ENCODE data around the gene MECP2. TPM values are rescaled to one million over a fixed set of nuclear protein-coding genes. Genes with fewer than 3 reads are reported as not detected.

Gene MECP2
- total and polyA plus RNA-seq, 8 donors: 25.5 to 47.1 (median 31.9) TPM

DNA sequence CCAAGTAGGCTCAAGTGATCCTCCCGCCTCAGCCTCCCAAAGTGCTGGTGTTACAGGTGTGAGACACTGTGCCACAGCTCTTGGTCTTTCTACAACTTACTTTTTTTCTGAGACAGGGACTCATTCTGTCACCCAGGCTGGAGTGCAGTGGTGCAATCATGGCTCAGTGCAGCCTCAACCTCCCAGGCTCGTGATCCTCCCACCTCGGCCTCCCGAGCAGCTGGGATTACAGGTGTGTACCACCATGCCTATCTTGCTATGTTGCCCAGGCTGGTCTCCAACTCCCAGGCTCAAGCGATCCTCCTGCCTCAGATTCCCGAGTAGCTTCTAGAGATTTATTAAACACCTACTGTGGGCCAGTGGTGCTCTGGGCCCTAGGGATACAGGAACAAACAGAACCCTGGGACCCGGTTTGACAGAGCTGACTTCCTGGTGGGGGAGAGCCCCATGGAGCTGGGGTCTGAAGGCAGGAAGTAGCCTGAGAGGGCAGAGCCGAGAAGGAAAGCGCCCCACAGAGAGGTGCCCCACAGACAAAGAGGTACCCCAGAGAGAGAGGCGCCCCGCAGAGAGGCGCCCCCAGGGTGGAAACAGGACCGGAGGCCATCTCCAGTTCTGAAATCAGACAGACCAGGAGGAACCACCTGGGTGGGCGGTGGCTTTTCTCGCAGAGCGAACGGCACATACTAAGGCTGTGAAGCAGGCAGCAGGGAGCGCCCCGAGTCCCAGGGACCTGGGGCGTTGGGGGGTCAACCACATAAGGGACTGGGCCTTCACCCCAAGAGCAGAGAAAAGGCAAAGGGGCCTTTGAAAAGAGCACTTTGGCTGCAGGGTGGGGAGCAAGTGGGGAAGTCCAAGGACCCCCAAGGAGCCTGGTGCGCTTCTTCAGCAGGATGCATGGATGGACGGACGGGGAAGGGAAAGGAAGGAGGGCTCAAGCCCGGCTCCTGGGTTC lies 82.8 kb downstream of the MECP2 start:
- Histone ChIP-seq H3K4me1 (peaks cover 0 to 49% of the 10 kb centered on the region in 2 donors), H3K36me3 (peaks cover 0 to 73% of the 10 kb centered on the region in 2 donors), H3K27me3 (no peaks in the 10 kb centered on the region), H3K9me3 (no peaks in the 10 kb centered on the region), H3K4me3 (no peak overlapping the region), H3K27ac (no peak overlapping the region)
- intact Hi-C loops (cut with DNase I): no loop called here
- no peak for TF ChIP-seq CTCF (IDR thresholded peaks at IDR 0.05)
- ATAC-seq (no peak), DNase-seq (peak in 1 of 4 donors; percentile 37)

- H3K27me3 ChIP-seq: no peaks in the 10 kb centered on the region
- peaks cover 0 to 47% of the 10 kb centered on the region in 2 donors for H3K4me1 ChIP-seq
- peak; percentile 64 for ATAC-seq
- H3K9me3 ChIP-seq: no peaks in the 10 kb centered on the region
- DNase-seq: peak in 2 of 4 donors; percentile 62 to 81
- no peak overlapping the region for H3K27ac ChIP-seq
- intact Hi-C loops (cut with DNase I): no loop called here
- no peak overlapping the region for H3K4me3 ChIP-seq
- peak; percentile 79 to 93 for TF ChIP-seq CTCF (IDR thresholded peaks at IDR 0.05)
- H3K36me3 ChIP-seq: peaks cover 0 to 73% of the 10 kb centered on the region in 2 donors
Observed at GRCh38 chrX:154013614-154014360, 83.7 kb downstream of the MECP2 start.

- Histone ChIP-seq H3K36me3 (peaks cover 0 to 71% of the 10 kb centered on the region in 2 donors), H3K4me3 (no peak overlapping the region), H3K9me3 (no peaks in the 10 kb centered on the region), H3K4me1 (peaks cover 0 to 47% of the 10 kb centered on the region in 2 donors), H3K27ac (no peak overlapping the region), H3K27me3 (no peaks in the 10 kb centered on the region)
- DNase-seq (peak in 1 of 4 donors; percentile 39), ATAC-seq (peak; percentile 10)
- intact Hi-C loops (cut with DNase I): no loop called here
- no peak for TF ChIP-seq CTCF (IDR thresholded peaks at IDR 0.05)
Observed at GRCh38 chrX:154013001-154013421, 84.5 kb downstream of the MECP2 start.

DNA sequence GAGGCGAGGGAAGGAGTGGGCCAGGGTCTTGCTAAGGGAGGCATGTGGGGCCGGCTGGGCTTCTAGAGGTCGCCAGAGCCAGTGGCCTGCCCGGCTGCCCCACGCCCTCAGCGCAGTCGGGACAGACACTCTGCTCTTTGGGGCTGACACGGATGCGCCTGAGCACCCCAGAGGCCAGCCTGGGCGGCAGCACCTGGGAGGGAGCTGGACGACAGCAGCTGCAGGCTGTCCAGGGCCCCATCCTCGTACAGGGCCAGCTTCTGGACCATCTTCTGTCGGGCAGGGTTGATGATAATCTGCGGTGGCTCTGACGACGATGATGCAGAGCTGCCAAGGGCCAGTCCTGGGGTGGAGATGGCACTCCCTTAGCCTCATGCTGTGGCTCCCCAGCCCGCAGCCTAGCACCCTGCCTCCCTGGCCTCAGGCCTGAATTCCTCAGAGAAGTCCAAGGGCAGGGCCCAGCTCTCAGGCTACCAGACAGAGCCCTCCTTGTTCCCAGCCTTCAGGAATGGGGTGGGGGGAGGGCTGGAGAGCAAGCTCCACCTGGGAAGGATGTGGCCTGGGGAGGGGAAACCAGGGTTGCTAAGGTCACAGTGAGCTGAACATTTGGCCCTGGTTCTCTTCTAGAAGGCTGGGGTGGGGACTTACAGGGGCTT lies 85.1 kb downstream of the MECP2 start:
- ATAC-seq (peak; percentile 58), DNase-seq (peak in 3 of 4 donors; percentile 25 to 55 (median 38))
- Histone ChIP-seq H3K27ac (no peak overlapping the region), H3K36me3 (peaks cover 0 to 65% of the 10 kb centered on the region in 2 donors), H3K4me3 (no peak overlapping the region), H3K9me3 (no peaks in the 10 kb centered on the region), H3K27me3 (peaks cover 0 to 1% of the 10 kb centered on the region in 2 donors), H3K4me1 (peaks cover 0 to 46% of the 10 kb centered on the region in 2 donors)
- TF ChIP-seq CTCF (IDR thresholded peaks at IDR 0.05): no peak
- intact Hi-C loops (cut with DNase I): no loop called here

Measured in left lung (tissue), 10 donors.